WTC11 (cell line): ENCODE data around the gene HELZ. TPM values are rescaled to one million over a fixed set of nuclear protein-coding genes. Genes with fewer than 3 reads are reported as not detected.

Source experiments
- ATAC-seq: fragments of 200-7000 bp; cut with Tn5 transposase; 2 replicates; pipeline ENCODE4 v1.10.0; 2021; ENCODE audit warnings: mild to moderate bottlenecking, moderate library complexity
- CTCF ChIA-PET: fragments of 300-600 bp; sonication (Branson Sonifier 250); formaldehyde crosslinking; loops from one replicate; lab custom pipeline; 2021; ENCODE audit warnings: antibody characterized with exemption; lab: Charles Lee
- POLR2A ChIA-PET: fragments of 350-600 bp; sonication (Branson Sonifier 250); formaldehyde crosslinking; loops from one replicate; lab custom pipeline; 2021; ENCODE audit warnings: antibody characterized with exemption; lab: Charles Lee
- DNase-seq: peaks from one replicate; pipeline ENCODE4 v3.0.0; 2021; ENCODE audit warnings: low spot score
- H3K27ac Mint-ChIP-seq: 2 replicates; pipeline ENCODE4 v1.8.0; 2021; ENCODE audit warnings: mixed read lengths
- H3K27me3 Mint-ChIP-seq: 2 replicates; pipeline ENCODE4 v1.8.0; 2021; ENCODE audit warnings: low read depth, mild to moderate bottlenecking, moderate library complexity, mixed read lengths
- H3K36me3 Mint-ChIP-seq: 2 replicates; pipeline ENCODE4 v1.8.0; 2021; ENCODE audit warnings: mixed read lengths
- H3K4me1 Mint-ChIP-seq: 2 replicates; pipeline ENCODE4 v1.8.0; 2022; ENCODE audit warnings: mixed read lengths
- H3K4me3 Mint-ChIP-seq: 2 replicates; pipeline ENCODE4 v1.8.0; 2021; ENCODE audit warnings: mild to moderate bottlenecking, moderate library complexity, mixed read lengths
- H3K9me3 Mint-ChIP-seq: 2 replicates; pipeline ENCODE4 v1.8.0; 2021; ENCODE audit warnings: mixed read lengths
- AR ChIP-seq: fragments of 250-450 bp; sonication (Bioruptor Pico); IDR thresholded peaks from 2 replicates; pipeline ENCODE4 v1.9.0; 2021; ENCODE audit warnings: mild to moderate bottlenecking
- CDX4 ChIP-seq: fragments of 250-450 bp; sonication (Bioruptor Pico); IDR thresholded peaks from 2 replicates; pipeline ENCODE4 v1.9.0; 2021; ENCODE audit warnings: moderate library complexity, mild to moderate bottlenecking, inconsistent platforms, borderline replicate concordance
- E2F1 ChIP-seq: sonication (generic); formaldehyde crosslinking; IDR thresholded peaks from 2 replicates; pipeline ENCODE4 v1.8.0; 2022; ENCODE audit warnings: mild to moderate bottlenecking, missing genetic modification reagents
- E2F4 ChIP-seq: sonication (generic); formaldehyde crosslinking; IDR thresholded peaks from 2 replicates; pipeline ENCODE4 v1.8.1; 2022; ENCODE audit warnings: low read depth, mild to moderate bottlenecking, moderate library complexity, missing genetic modification reagents, borderline replicate concordance
- ESRRA ChIP-seq: sonication (generic); formaldehyde crosslinking; IDR thresholded peaks from 2 replicates; pipeline ENCODE4 v1.8.1; 2022; ENCODE audit warnings: mild to moderate bottlenecking, missing genetic modification reagents, borderline replicate concordance
- JAZF1 ChIP-seq: fragments of 250-450 bp; sonication (Bioruptor Pico); IDR thresholded peaks from 2 replicates; pipeline ENCODE4 v1.9.0; 2021; ENCODE audit warnings: moderate library complexity, mild to moderate bottlenecking, inconsistent platforms
- NFATC4 ChIP-seq: fragments of 250-450 bp; sonication (Bioruptor Pico); IDR thresholded peaks from 2 replicates; pipeline ENCODE4 v1.9.0; 2021; ENCODE audit warnings: mild to moderate bottlenecking
- NFYB ChIP-seq: sonication (generic); formaldehyde crosslinking; conservative IDR thresholded peaks from 2 replicates; pipeline ENCODE4 v1.8.0; 2022; ENCODE audit warnings: low read depth, missing genetic modification reagents
- SMAD4 ChIP-seq: sonication (generic); formaldehyde crosslinking; IDR thresholded peaks from 2 replicates; pipeline ENCODE4 v1.8.0; 2022; ENCODE audit warnings: mild to moderate bottlenecking, missing genetic modification reagents
- USF2 ChIP-seq: sonication (generic); formaldehyde crosslinking; IDR thresholded peaks from 2 replicates; pipeline ENCODE4 v1.8.1; 2023; ENCODE audit warnings: mild to moderate bottlenecking, missing genetic modification reagents, moderate library complexity
- ZNF232 ChIP-seq: sonication (generic); formaldehyde crosslinking; IDR thresholded peaks from 2 replicates; pipeline ENCODE4 v1.8.0; 2022; ENCODE audit warnings: mild to moderate bottlenecking, missing genetic modification reagents
- ZNF263 ChIP-seq: sonication (generic); formaldehyde crosslinking; IDR thresholded peaks from 2 replicates; pipeline ENCODE4 v1.8.1; 2022; ENCODE audit warnings: low read depth, mild to moderate bottlenecking, moderate library complexity, missing genetic modification reagents
- ZNF317 ChIP-seq: sonication (generic); formaldehyde crosslinking; IDR thresholded peaks from 2 replicates; pipeline ENCODE4 v1.8.1; 2023; ENCODE audit warnings: low read depth, mild to moderate bottlenecking, moderate library complexity, missing genetic modification reagents, borderline replicate concordance
- ZNF671 ChIP-seq: fragments of 250-450 bp; sonication (Bioruptor Pico); IDR thresholded peaks from 2 replicates; pipeline ENCODE4 v1.8.0; 2021; ENCODE audit warnings: mild to moderate bottlenecking
- total RNA-seq: library from RNA; stranded (reverse); gene quantifications from 3 replicates; pipeline ENCODE4 v1.2.3, GENCODE V29; 2021
- TF ChIP-seq, protein P1 (sequence below): sonication (generic); formaldehyde crosslinking; IDR thresholded peaks from 2 replicates; pipeline ENCODE4 v1.8.0; 2023; ENCODE audit warnings: mild to moderate bottlenecking, missing genetic modification reagents
- TF ChIP-seq, protein P2 (sequence below): sonication (generic); formaldehyde crosslinking; IDR thresholded peaks from 2 replicates; pipeline ENCODE4 v1.8.0; 2022; ENCODE audit warnings: mild to moderate bottlenecking, missing genetic modification reagents

HELZ gene
- total RNA-seq, 1 experiment from 2014 or later = 49.1 TPM

- TF ChIP-seq, protein P1, sequence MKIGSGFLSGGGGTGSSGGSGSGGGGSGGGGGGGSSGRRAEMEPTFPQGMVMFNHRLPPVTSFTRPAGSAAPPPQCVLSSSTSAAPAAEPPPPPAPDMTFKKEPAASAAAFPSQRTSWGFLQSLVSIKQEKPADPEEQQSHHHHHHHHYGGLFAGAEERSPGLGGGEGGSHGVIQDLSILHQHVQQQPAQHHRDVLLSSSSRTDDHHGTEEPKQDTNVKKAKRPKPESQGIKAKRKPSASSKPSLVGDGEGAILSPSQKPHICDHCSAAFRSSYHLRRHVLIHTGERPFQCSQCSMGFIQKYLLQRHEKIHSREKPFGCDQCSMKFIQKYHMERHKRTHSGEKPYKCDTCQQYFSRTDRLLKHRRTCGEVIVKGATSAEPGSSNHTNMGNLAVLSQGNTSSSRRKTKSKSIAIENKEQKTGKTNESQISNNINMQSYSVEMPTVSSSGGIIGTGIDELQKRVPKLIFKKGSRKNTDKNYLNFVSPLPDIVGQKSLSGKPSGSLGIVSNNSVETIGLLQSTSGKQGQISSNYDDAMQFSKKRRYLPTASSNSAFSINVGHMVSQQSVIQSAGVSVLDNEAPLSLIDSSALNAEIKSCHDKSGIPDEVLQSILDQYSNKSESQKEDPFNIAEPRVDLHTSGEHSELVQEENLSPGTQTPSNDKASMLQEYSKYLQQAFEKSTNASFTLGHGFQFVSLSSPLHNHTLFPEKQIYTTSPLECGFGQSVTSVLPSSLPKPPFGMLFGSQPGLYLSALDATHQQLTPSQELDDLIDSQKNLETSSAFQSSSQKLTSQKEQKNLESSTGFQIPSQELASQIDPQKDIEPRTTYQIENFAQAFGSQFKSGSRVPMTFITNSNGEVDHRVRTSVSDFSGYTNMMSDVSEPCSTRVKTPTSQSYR (CRISPR knock-in tag) = no peak
- TF ChIP-seq E2F4 (CRISPR knock-in tag) (no peak), AR (CRISPR knock-in tag) (no peak), USF2 (CRISPR knock-in tag) (no peak)
- TF ChIP-seq, all 79 proteins: peak for 0
Measured at GRCh38 chr17:67139289-67139688, 105.7 kb downstream of the HELZ start (continued).

GRCh38 chr17:67138392-67138791 is 106.6 kb downstream of the HELZ start:
- DNase-seq (no peak), ATAC-seq (no peak)
- Mint-ChIP-seq H3K36me3 (peaks cover 17% of the 10 kb centered on the region), H3K9me3 (peaks cover 5% of the 10 kb centered on the region), H3K4me3 (no peak overlapping the region), H3K4me1 (peaks cover 9% of the 10 kb centered on the region), H3K27me3 (no peaks in the 10 kb centered on the region), H3K27ac (peak overlapping the region; percentile 70; the same call in 1 of the 2 replicates)
- TF ChIP-seq CDX4 = no peak
- no peak for TF ChIP-seq ZNF232
- POLR2A ChIA-PET = no interaction called here
- CTCF ChIA-PET = interaction anchor here (1.0 kb wide), 1 partner anchor 20 kb away, joined by 4 read pairs; no protein-coding TSS in a partner anchor

DNA sequence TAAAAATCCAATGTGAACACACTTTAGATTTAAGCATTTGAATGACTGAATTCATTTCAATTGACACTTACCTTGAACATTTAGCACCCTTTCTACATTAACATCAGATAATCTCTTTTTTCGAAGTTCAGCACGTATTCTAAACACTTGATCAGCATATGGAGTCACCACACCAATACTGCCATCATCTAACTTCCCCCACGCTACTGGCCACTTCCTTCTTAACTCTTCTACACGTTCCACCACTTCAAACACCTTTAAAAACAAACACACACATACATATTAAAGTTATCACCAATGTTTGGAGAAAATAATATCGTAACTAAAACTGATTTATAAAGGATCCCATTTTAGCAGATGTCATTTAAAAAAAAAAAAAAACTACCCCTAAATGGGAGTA is 107.1 kb downstream of the HELZ start:
- no peak overlapping the region for H3K4me3 Mint-ChIP-seq
- no peak overlapping the region; the same call in 1 of the 2 replicates for H3K27ac Mint-ChIP-seq
- ChIA-PET CTCF (interaction anchor here (1.0 kb wide), 1 partner anchor 20 kb away, joined by 4 read pairs; no protein-coding TSS in a partner anchor), POLR2A (no interaction called here)
- H3K4me1 Mint-ChIP-seq = peaks cover 9% of the 10 kb centered on the region
- peaks cover 17% of the 10 kb centered on the region for H3K36me3 Mint-ChIP-seq
- TF ChIP-seq E2F1 (CRISPR knock-in tag) = no peak
- TF ChIP-seq NFATC4 = no peak
- no peak for TF ChIP-seq JAZF1 (CRISPR knock-in tag)
- no peak for TF ChIP-seq ZNF263 (CRISPR knock-in tag)
- no peak for TF ChIP-seq ZNF671 (CRISPR knock-in tag)
- TF ChIP-seq, protein P2, sequence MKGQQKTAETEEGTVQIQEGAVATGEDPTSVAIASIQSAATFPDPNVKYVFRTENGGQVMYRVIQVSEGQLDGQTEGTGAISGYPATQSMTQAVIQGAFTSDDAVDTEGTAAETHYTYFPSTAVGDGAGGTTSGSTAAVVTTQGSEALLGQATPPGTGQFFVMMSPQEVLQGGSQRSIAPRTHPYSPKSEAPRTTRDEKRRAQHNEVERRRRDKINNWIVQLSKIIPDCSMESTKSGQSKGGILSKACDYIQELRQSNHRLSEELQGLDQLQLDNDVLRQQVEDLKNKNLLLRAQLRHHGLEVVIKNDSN = no peak
- no peak for TF ChIP-seq ESRRA (CRISPR knock-in tag)
- TF ChIP-seq SMAD4 = no peak
- TF ChIP-seq ZNF317 = no peak
- no peak for TF ChIP-seq NFYB (CRISPR knock-in tag)
- no peak for TF ChIP-seq ZNF232
- ATAC-seq = no peak
- DNase-seq = no peak
- peaks cover 5% of the 10 kb centered on the region for H3K9me3 Mint-ChIP-seq
- no peaks in the 10 kb centered on the region for H3K27me3 Mint-ChIP-seq
